ENCODE results near the gene CORIN.
A peak's percentile ranks its signal among the peaks of the same experiment; 100 is the strongest.
"Not testable (repeated sequence)": the region's sequence is repeated elsewhere in the genome, so short reads cannot be mapped to it uniquely, and the experiment has no call there.

CORIN gene

GRCh38 chr4:47692691-47693090 lies 145.2 kb downstream of the CORIN start:
- H3K27me3 ChIP-seq (ENCODE audit: insufficient read depth, low read depth) = no peaks in the 10 kb centered on the region
- no peak overlapping the region for H3K27ac ChIP-seq
- no peak overlapping the region for H3K4me2 ChIP-seq
- no peak overlapping the region for H3K4me3 ChIP-seq (IDR thresholded peaks at IDR 0.05; ENCODE audit: insufficient read depth, low read depth, low read length)
- no peak overlapping the region for H3K9ac ChIP-seq
- H3K4me1 ChIP-seq (ENCODE audit: low read depth, poor library complexity, severe bottlenecking) = no peaks in the 10 kb centered on the region
- no peak for TF ChIP-seq CTCF (conservative IDR thresholded peaks at IDR 0.05; ENCODE audit: low read depth, low read length)
- no peaks in the 10 kb centered on the region for H4K20me1 ChIP-seq (ENCODE audit: insufficient read depth)
- no peaks in the 10 kb centered on the region for H3K79me2 ChIP-seq (ENCODE audit: insufficient read depth, low read depth)
- no peak overlapping the region for H2AFZ ChIP-seq (ENCODE audit: low read depth)
- no peaks in the 10 kb centered on the region for H3K36me3 ChIP-seq (ENCODE audit: insufficient read depth)

- H3K27ac ChIP-seq; H3K4me1 ChIP-seq (ENCODE audit: low read depth, poor library complexity, severe bottlenecking); H3K4me3 ChIP-seq (IDR thresholded peaks at IDR 0.05; ENCODE audit: insufficient read depth, low read depth, low read length); H3K36me3 ChIP-seq (ENCODE audit: insufficient read depth); H2AFZ ChIP-seq (ENCODE audit: low read depth); H3K27me3 ChIP-seq (ENCODE audit: insufficient read depth, low read depth); H3K4me2 ChIP-seq; H3K79me2 ChIP-seq (ENCODE audit: insufficient read depth, low read depth); H3K9ac ChIP-seq; H4K20me1 ChIP-seq (ENCODE audit: insufficient read depth): not testable (repeated sequence)
These were observed 146.0 kb downstream of the CORIN start for GRCh38 chr4:47691757-47692383.

GRCh38 chr4:47690611-47691010 lies 147.3 kb downstream of the CORIN start:
- Histone ChIP-seq H3K4me3 (IDR thresholded peaks at IDR 0.05; ENCODE audit: insufficient read depth, low read depth, low read length) (no peak overlapping the region), H3K79me2 (ENCODE audit: insufficient read depth, low read depth) (no peaks in the 10 kb centered on the region), H2AFZ (ENCODE audit: low read depth) (no peak overlapping the region), H3K36me3 (ENCODE audit: insufficient read depth) (no peaks in the 10 kb centered on the region), H3K4me1 (ENCODE audit: low read depth, poor library complexity, severe bottlenecking) (no peaks in the 10 kb centered on the region), H3K27me3 (ENCODE audit: insufficient read depth, low read depth) (no peaks in the 10 kb centered on the region), H3K9ac (no peak overlapping the region), H3K27ac (no peak overlapping the region), H4K20me1 (ENCODE audit: insufficient read depth) (no peaks in the 10 kb centered on the region), H3K4me2 (no peak overlapping the region)
- TF ChIP-seq CTCF (conservative IDR thresholded peaks at IDR 0.05; ENCODE audit: low read depth, low read length) = no peak

- H3K9ac ChIP-seq = no peak overlapping the region
- H3K36me3 ChIP-seq (ENCODE audit: insufficient read depth) = no peaks in the 10 kb centered on the region
- H3K4me1 ChIP-seq (ENCODE audit: low read depth, poor library complexity, severe bottlenecking) = no peaks in the 10 kb centered on the region
- H3K4me3 ChIP-seq (IDR thresholded peaks at IDR 0.05; ENCODE audit: insufficient read depth, low read depth, low read length) = no peak overlapping the region
- no peaks in the 10 kb centered on the region for H3K79me2 ChIP-seq (ENCODE audit: insufficient read depth, low read depth)
- no peaks in the 10 kb centered on the region for H4K20me1 ChIP-seq (ENCODE audit: insufficient read depth)
- H2AFZ ChIP-seq (ENCODE audit: low read depth) = no peak overlapping the region
- no peak overlapping the region for H3K27ac ChIP-seq
- peak; percentile 73 for TF ChIP-seq CTCF (conservative IDR thresholded peaks at IDR 0.05; ENCODE audit: low read depth, low read length)
- H3K27me3 ChIP-seq (ENCODE audit: insufficient read depth, low read depth) = no peaks in the 10 kb centered on the region
- H3K4me2 ChIP-seq = no peak overlapping the region
These were observed 151.5 kb downstream of the CORIN start for GRCh38 chr4:47686294-47686872.

- Histone ChIP-seq H3K9ac (no peak overlapping the region), H3K27me3 (ENCODE audit: insufficient read depth, low read depth) (no peaks in the 10 kb centered on the region), H2AFZ (ENCODE audit: low read depth) (no peak overlapping the region), H3K4me3 (IDR thresholded peaks at IDR 0.05; ENCODE audit: insufficient read depth, low read depth, low read length) (no peak overlapping the region), H3K79me2 (ENCODE audit: insufficient read depth, low read depth) (no peaks in the 10 kb centered on the region), H3K4me1 (ENCODE audit: low read depth, poor library complexity, severe bottlenecking) (no peaks in the 10 kb centered on the region), H3K27ac (no peak overlapping the region), H4K20me1 (ENCODE audit: insufficient read depth) (no peaks in the 10 kb centered on the region), H3K4me2 (no peak overlapping the region), H3K36me3 (ENCODE audit: insufficient read depth) (no peaks in the 10 kb centered on the region)
- TF ChIP-seq CTCF (conservative IDR thresholded peaks at IDR 0.05; ENCODE audit: low read depth, low read length) = no peak
These were observed 162.1 kb downstream of the CORIN start for GRCh38 chr4:47675806-47676205.

Data from KMS-11 (cell line).